Heart left ventricle (tissue), 13 donors: ENCODE results near the gene DTX1.

Source experiments
- POLR2A ChIP-seq, 2 donors: fragments of 450-650 bp; IDR thresholded peaks; one replicate each; pipeline ENCODE4 v1.6.1; 2017; ENCODE audit warnings: antibody characterized with exemption in 2 of 2, mild to moderate bottlenecking in 2 of 2, moderate library complexity in 2 of 2
- TF ChIP-seq, protein P1 (sequence below), 12 donors: fragments of 200-600 bp; sonication (generic) in 4 of 12; IDR thresholded peaks; one replicate each; pipeline versions ENCODE4 v1.5.0 to v1.8.0; 2018 to 2022; ENCODE audit warnings: antibody characterized with exemption in 12 of 12, mild to moderate bottlenecking in 5 of 12
- donor health status: ischemic (EF 13 %, LVEDD 7.1; RV severe dilation, severe dysfunction).
- donor health status: DM: no; HTN: yes; CAD: no.
- donor health status: DM: no; HTN: no; CAD: no.
- donor health status: ischemic (EF 25% LVEDD 6.9; RV normal size, moderate dysfunction).
- donor health status: ischemic (EF 25% LVEDD 5.7; RV mildly dilated, moderate dysfunction).
- donor health status: ischemic (EF 35%, LVEDD 5.7; RV mildly dilated, moderate dysfunction).
- donor health status: nonischemic (EF 11% LVEDD 7.7; RV severe dilation, severe dysfunction).
- donor health status: DM: yes; HTN: yes; CAD: no.
- donor health status: PGD.
- donor health status: ischemic (EF 29% LVEDD 5.4; RV normal size, mild dysfunction).
- donor health status: nonischemic (EF 23%, LVEDD 6.1; RV moderate dilation, normal function).

DNA sequence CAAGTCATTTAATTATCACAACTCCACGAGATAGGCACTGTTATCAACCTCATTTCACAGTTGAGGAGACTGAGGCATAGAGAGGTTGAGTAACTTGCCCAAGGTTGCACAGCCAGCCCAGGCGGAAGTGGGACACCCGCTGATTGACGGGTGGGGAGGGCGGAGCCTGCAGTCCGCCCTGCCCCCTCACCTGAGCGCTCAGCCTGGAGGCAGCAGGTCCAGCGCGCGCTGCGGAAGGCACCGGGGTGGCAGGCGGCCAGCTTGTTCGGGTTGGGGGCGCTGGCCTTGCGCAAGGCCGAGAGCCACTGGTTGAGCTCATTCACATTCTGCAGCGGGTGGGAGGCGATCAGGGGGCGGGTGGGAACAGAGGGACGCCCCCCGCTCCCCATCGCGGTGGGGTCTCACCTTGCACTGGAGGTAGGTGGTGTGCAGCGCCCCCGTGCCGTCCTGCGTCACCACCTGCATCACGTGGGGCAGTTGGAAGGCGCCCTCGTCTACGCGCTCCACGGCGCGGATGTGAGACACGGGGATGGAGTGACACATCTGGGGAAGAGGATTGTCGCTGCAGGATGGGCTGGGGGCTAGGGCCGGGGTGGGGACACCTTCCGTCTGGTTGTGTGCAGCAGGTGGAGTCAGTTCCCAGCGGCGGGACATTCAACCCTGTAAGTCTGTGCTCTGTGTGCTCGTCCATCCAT, 47.4 kb downstream of the DTX1 start:
- TF ChIP-seq, protein P1, sequence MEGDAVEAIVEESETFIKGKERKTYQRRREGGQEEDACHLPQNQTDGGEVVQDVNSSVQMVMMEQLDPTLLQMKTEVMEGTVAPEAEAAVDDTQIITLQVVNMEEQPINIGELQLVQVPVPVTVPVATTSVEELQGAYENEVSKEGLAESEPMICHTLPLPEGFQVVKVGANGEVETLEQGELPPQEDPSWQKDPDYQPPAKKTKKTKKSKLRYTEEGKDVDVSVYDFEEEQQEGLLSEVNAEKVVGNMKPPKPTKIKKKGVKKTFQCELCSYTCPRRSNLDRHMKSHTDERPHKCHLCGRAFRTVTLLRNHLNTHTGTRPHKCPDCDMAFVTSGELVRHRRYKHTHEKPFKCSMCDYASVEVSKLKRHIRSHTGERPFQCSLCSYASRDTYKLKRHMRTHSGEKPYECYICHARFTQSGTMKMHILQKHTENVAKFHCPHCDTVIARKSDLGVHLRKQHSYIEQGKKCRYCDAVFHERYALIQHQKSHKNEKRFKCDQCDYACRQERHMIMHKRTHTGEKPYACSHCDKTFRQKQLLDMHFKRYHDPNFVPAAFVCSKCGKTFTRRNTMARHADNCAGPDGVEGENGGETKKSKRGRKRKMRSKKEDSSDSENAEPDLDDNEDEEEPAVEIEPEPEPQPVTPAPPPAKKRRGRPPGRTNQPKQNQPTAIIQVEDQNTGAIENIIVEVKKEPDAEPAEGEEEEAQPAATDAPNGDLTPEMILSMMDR (IDR thresholded peaks at IDR 0.05): no peak
- no peak for TF ChIP-seq POLR2A (IDR thresholded peaks at IDR 0.05)
